ENCODE measurements around the gene SLC8A1.
"Not testable (repeated sequence)": the region's sequence is repeated elsewhere in the genome, so short reads cannot be mapped to it uniquely, and the experiment has no call there.

The SLC8A1 gene

GRCh38 chr2:40090044-40090443, 361.8 kb downstream of the SLC8A1 start:
- no peak for DNase-seq (ENCODE audit: low read depth, low spot score)
- Histone ChIP-seq H3K4me3 (no peak overlapping the region), H3K27ac (no peak overlapping the region), H3K9ac (ENCODE audit: insufficient read length) (no peak overlapping the region), H3K36me3 (ENCODE audit: insufficient read depth, low read length) (no peaks in the 10 kb centered on the region), H3K9me3 (ENCODE audit: low read depth, low read length) (no peaks in the 10 kb centered on the region)
- no peak for TF ChIP-seq FOXP2 (optimal IDR thresholded peaks at IDR 0.05; ENCODE audit: control extremely low read depth, extremely low read length, insufficient read depth)

GRCh38 chr2:40087927-40088326, 364.0 kb downstream of the SLC8A1 start:
- Histone ChIP-seq H3K9me3 (ENCODE audit: low read depth, low read length) (no peaks in the 10 kb centered on the region), H3K27ac (no peak overlapping the region), H3K4me3 (no peak overlapping the region), H3K9ac (ENCODE audit: insufficient read length) (no peak overlapping the region), H3K36me3 (ENCODE audit: insufficient read depth, low read length) (no peaks in the 10 kb centered on the region)
- DNase-seq (ENCODE audit: low read depth, low spot score): no peak
- TF ChIP-seq POLR2AphosphoS5 (IDR thresholded peaks at IDR 0.05; ENCODE audit: borderline replicate concordance, low read depth, low read length) (no peak), FOXP2 (optimal IDR thresholded peaks at IDR 0.05; ENCODE audit: control extremely low read depth, extremely low read length, insufficient read depth) (no peak), EZH2 (IDR thresholded peaks at IDR 0.05) (no peak)

GRCh38 chr2:40087434-40087833, 364.5 kb downstream of the SLC8A1 start:
- no peak for DNase-seq (ENCODE audit: low read depth, low spot score)
- Histone ChIP-seq H3K36me3 (ENCODE audit: insufficient read depth, low read length) (no peaks in the 10 kb centered on the region), H3K27ac (no peak overlapping the region), H3K9me3 (ENCODE audit: low read depth, low read length) (no peaks in the 10 kb centered on the region), H3K4me3 (no peak overlapping the region), H3K9ac (ENCODE audit: insufficient read length) (no peak overlapping the region)
- TF ChIP-seq EZH2 (IDR thresholded peaks at IDR 0.05): no peak
- TF ChIP-seq POLR2AphosphoS5 (IDR thresholded peaks at IDR 0.05; ENCODE audit: borderline replicate concordance, low read depth, low read length): no peak
- TF ChIP-seq FOXP2 (optimal IDR thresholded peaks at IDR 0.05; ENCODE audit: control extremely low read depth, extremely low read length, insufficient read depth): no peak

GRCh38 chr2:40085786-40086185, 366.1 kb downstream of the SLC8A1 start:
- Histone ChIP-seq H3K9ac (ENCODE audit: insufficient read length) (no peak overlapping the region), H3K9me3 (ENCODE audit: low read depth, low read length) (no peaks in the 10 kb centered on the region), H3K36me3 (ENCODE audit: insufficient read depth, low read length) (no peaks in the 10 kb centered on the region), H3K4me3 (no peak overlapping the region), H3K27ac (no peak overlapping the region)
- DNase-seq (ENCODE audit: low read depth, low spot score): no peak
- no peak for TF ChIP-seq FOXP2 (optimal IDR thresholded peaks at IDR 0.05; ENCODE audit: control extremely low read depth, extremely low read length, insufficient read depth)
- TF ChIP-seq EZH2 (IDR thresholded peaks at IDR 0.05): no peak
- no peak for TF ChIP-seq POLR2AphosphoS5 (IDR thresholded peaks at IDR 0.05; ENCODE audit: borderline replicate concordance, low read depth, low read length)

- not testable (repeated sequence) for H3K9ac ChIP-seq (ENCODE audit: insufficient read length); DNase-seq (ENCODE audit: low read depth, low spot score); H3K36me3 ChIP-seq (ENCODE audit: insufficient read depth, low read length); H3K9me3 ChIP-seq (ENCODE audit: low read depth, low read length); H3K27ac ChIP-seq; H3K4me3 ChIP-seq
Observed at GRCh38 chr2:40073336-40073735, 378.6 kb downstream of the SLC8A1 start.

- TF ChIP-seq EZH2 (IDR thresholded peaks at IDR 0.05): no peak
- no peak for TF ChIP-seq POLR2AphosphoS5 (IDR thresholded peaks at IDR 0.05; ENCODE audit: borderline replicate concordance, low read depth, low read length)
- no peak for TF ChIP-seq FOXP2 (optimal IDR thresholded peaks at IDR 0.05; ENCODE audit: control extremely low read depth, extremely low read length, insufficient read depth)
- H3K9ac ChIP-seq (ENCODE audit: insufficient read length): no peak overlapping the region
- H3K36me3 ChIP-seq (ENCODE audit: insufficient read depth, low read length): no peaks in the 10 kb centered on the region
- H3K27ac ChIP-seq: no peak overlapping the region
- no peaks in the 10 kb centered on the region for H3K9me3 ChIP-seq (ENCODE audit: low read depth, low read length)
- no peak for DNase-seq (ENCODE audit: low read depth, low spot score)
- no peak overlapping the region for H3K4me3 ChIP-seq
Observed at GRCh38 chr2:40072442-40073232, 379.3 kb downstream of the SLC8A1 start.

GRCh38 chr2:40062381-40062780, 389.5 kb downstream of the SLC8A1 start:
- H3K27ac ChIP-seq: no peak overlapping the region
- TF ChIP-seq FOXP2 (optimal IDR thresholded peaks at IDR 0.05; ENCODE audit: control extremely low read depth, extremely low read length, insufficient read depth) (no peak), POLR2AphosphoS5 (IDR thresholded peaks at IDR 0.05; ENCODE audit: borderline replicate concordance, low read depth, low read length) (no peak), EZH2 (IDR thresholded peaks at IDR 0.05) (no peak)
- H3K36me3 ChIP-seq (ENCODE audit: insufficient read depth, low read length): no peaks in the 10 kb centered on the region
- no peaks in the 10 kb centered on the region for H3K9me3 ChIP-seq (ENCODE audit: low read depth, low read length)
- H3K9ac ChIP-seq (ENCODE audit: insufficient read length): no peak overlapping the region
- DNase-seq (ENCODE audit: low read depth, low spot score): no peak
- no peak overlapping the region for H3K4me3 ChIP-seq

GRCh38 chr2:40049781-40050180, 402.1 kb downstream of the SLC8A1 start:
- Histone ChIP-seq H3K9ac (ENCODE audit: insufficient read length) (no peak overlapping the region), H3K4me3 (no peak overlapping the region), H3K36me3 (ENCODE audit: insufficient read depth, low read length) (no peaks in the 10 kb centered on the region), H3K9me3 (ENCODE audit: low read depth, low read length) (no peaks in the 10 kb centered on the region), H3K27ac (no peak overlapping the region)
- no peak for TF ChIP-seq POLR2AphosphoS5 (IDR thresholded peaks at IDR 0.05; ENCODE audit: borderline replicate concordance, low read depth, low read length)
- peak; percentile 38 for TF ChIP-seq FOXP2 (optimal IDR thresholded peaks at IDR 0.05; ENCODE audit: control extremely low read depth, extremely low read length, insufficient read depth)
- DNase-seq (ENCODE audit: low read depth, low spot score): peak; percentile 14

- DNase-seq (ENCODE audit: low read depth, low spot score): no peak
- H3K36me3 ChIP-seq (ENCODE audit: insufficient read depth, low read length): no peaks in the 10 kb centered on the region
- no peaks in the 10 kb centered on the region for H3K9me3 ChIP-seq (ENCODE audit: low read depth, low read length)
- H3K27ac ChIP-seq: no peak overlapping the region
- no peak overlapping the region for H3K9ac ChIP-seq (ENCODE audit: insufficient read length)
- no peak overlapping the region for H3K4me3 ChIP-seq
- TF ChIP-seq FOXP2 (optimal IDR thresholded peaks at IDR 0.05; ENCODE audit: control extremely low read depth, extremely low read length, insufficient read depth) (no peak), EZH2 (IDR thresholded peaks at IDR 0.05) (no peak), POLR2AphosphoS5 (IDR thresholded peaks at IDR 0.05; ENCODE audit: borderline replicate concordance, low read depth, low read length) (no peak)
Observed at GRCh38 chr2:40048506-40048905, 403.4 kb downstream of the SLC8A1 start.
